HepG2 (cell line): ENCODE measurements around the gene ZNF605. TPM values are rescaled to one million over a fixed set of nuclear protein-coding genes. Genes with fewer than 3 reads are reported as not detected.

Source experiments
- FLYWCH1 ChIP-seq: sonication (generic); formaldehyde crosslinking; IDR thresholded peaks from 2 replicates; pipeline ENCODE4 v1.8.1; 2023; ENCODE audit warnings: mild to moderate bottlenecking, missing genetic modification reagents
- HIVEP1 ChIP-seq: sonication (generic); formaldehyde crosslinking; IDR thresholded peaks from 2 replicates; pipeline ENCODE4 v1.4.0; 2020; ENCODE audit warnings: mild to moderate bottlenecking, missing genetic modification reagents
- MAFG ChIP-seq: sonication (generic); formaldehyde crosslinking; IDR thresholded peaks from 2 replicates; pipeline ENCODE4 v1.5.1; 2020; ENCODE audit warnings: mild to moderate bottlenecking, missing genetic modification reagents
- polyA plus RNA-seq, 8 experiments: library from polyadenylated mRNA; depleted of rRNA in 3 of 8; stranded (reverse) in 7 of 8; unstranded in 1 of 8; fragments of >200 nt; fragmentation: Illumina TruSeq in 4 of 8; extraction: Trizol in 4 of 8; gene quantifications; 2 replicates each; pipeline versions ENCODE4 v1.2.1 to v1.2.3, GENCODE V29; 2011 to 2016; ENCODE audit warnings: low read depth in 4 of 8, missing spikeins in 1 of 8, mixed read lengths in 1 of 8; ENCODE audit not compliant: insufficient read depth in 1 of 8
- total RNA-seq, 5 experiments: library from RNA; depleted of rRNA; stranded (reverse); fragments of >200 nt; fragmentation: Illumina TruSeq; extraction: Trizol; gene quantifications; 2 replicates each; pipeline ENCODE4 v1.2.3, GENCODE V29; 2016; ENCODE audit warnings: low read depth in 1 of 5
- TF ChIP-seq, protein P1 (sequence below): sonication (generic); formaldehyde crosslinking; IDR thresholded peaks from 2 replicates; pipeline ENCODE4 v1.5.1; 2020; ENCODE audit warnings: missing genetic modification reagents, mild to moderate bottlenecking, borderline replicate concordance
- TF ChIP-seq, protein P2 (sequence below): sonication (generic); formaldehyde crosslinking; IDR thresholded peaks from 2 replicates; pipeline ENCODE4 v1.4.0; 2020; ENCODE audit warnings: missing genetic modification reagents, borderline replicate concordance
- TF ChIP-seq, protein P3 (sequence below): sonication (generic); formaldehyde crosslinking; IDR thresholded peaks from 2 replicates; pipeline ENCODE4 v1.9.0; 2022; ENCODE audit warnings: missing genetic modification reagents, mild to moderate bottlenecking, borderline replicate concordance
- TF ChIP-seq, protein P4 (sequence below): sonication (generic); formaldehyde crosslinking; IDR thresholded peaks from 2 replicates; pipeline ENCODE4 v1.8.1; 2023; ENCODE audit warnings: mild to moderate bottlenecking, inconsistent platforms, moderate library complexity, missing genetic modification reagents, borderline replicate concordance

The ZNF605 gene
- total and polyA plus RNA-seq, 2 of the 13 experiments (the other 11 are each of a cell fraction or from before 2014, with no cell fraction given): 6.7 to 6.8 TPM

DNA sequence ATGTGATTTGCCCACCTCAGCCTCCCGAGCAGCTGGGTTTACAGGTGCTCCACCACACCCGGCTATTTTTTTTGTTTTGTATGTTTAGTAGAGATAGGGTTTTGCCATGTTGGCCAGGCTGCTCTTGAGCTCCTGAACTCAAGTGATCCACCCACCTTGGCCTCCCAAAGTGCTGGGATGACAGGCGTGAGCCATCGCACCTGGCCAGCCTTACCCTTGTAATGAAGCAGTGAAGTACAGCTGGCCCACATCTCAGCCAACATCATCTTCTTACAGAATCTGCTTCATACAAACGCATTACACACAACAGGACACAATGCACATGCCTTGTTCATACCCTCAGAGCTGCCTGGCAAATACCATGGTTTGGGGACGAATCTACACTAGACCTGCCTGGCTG, 37.4 kb downstream of the ZNF605 start (continued):
- TF ChIP-seq, protein P1, sequence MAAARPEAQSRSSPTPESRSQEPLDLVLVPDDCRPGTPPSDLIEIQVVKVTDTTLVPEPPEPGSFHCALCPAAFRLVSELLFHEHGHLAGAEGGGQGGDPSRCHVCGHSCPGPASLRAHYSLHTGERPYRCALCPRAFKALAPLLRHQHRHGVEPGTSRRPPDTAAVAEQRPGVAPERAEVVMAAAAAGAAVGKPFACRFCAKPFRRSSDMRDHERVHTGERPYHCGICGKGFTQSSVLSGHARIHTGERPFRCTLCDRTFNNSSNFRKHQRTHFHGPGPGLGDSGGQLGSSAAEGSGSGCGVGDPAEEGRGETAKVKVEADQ (CRISPR knock-in tag): no peak
- TF ChIP-seq, protein P2, sequence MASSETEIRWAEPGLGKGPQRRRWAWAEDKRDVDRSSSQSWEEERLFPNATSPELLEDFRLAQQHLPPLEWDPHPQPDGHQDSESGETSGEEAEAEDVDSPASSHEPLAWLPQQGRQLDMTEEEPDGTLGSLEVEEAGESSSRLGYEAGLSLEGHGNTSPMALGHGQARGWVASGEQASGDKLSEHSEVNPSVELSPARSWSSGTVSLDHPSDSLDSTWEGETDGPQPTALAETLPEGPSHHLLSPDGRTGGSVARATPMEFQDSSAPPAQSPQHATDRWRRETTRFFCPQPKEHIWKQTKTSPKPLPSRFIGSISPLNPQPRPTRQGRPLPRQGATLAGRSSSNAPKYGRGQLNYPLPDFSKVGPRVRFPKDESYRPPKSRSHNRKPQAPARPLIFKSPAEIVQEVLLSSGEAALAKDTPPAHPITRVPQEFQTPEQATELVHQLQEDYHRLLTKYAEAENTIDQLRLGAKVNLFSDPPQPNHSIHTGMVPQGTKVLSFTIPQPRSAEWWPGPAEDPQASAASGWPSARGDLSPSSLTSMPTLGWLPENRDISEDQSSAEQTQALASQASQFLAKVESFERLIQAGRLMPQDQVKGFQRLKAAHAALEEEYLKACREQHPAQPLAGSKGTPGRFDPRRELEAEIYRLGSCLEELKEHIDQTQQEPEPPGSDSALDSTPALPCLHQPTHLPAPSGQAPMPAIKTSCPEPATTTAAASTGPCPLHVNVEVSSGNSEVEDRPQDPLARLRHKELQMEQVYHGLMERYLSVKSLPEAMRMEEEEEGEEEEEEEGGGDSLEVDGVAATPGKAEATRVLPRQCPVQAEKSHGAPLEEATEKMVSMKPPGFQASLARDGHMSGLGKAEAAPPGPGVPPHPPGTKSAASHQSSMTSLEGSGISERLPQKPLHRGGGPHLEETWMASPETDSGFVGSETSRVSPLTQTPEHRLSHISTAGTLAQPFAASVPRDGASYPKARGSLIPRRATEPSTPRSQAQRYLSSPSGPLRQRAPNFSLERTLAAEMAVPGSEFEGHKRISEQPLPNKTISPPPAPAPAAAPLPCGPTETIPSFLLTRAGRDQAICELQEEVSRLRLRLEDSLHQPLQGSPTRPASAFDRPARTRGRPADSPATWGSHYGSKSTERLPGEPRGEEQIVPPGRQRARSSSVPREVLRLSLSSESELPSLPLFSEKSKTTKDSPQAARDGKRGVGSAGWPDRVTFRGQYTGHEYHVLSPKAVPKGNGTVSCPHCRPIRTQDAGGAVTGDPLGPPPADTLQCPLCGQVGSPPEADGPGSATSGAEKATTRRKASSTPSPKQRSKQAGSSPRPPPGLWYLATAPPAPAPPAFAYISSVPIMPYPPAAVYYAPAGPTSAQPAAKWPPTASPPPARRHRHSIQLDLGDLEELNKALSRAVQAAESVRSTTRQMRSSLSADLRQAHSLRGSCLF (CRISPR knock-in tag): no peak
- TF ChIP-seq HIVEP1 (CRISPR knock-in tag) (no peak), MAFG (CRISPR knock-in tag) (no peak), FLYWCH1 (CRISPR knock-in tag) (no peak)
- TF ChIP-seq, protein P3, sequence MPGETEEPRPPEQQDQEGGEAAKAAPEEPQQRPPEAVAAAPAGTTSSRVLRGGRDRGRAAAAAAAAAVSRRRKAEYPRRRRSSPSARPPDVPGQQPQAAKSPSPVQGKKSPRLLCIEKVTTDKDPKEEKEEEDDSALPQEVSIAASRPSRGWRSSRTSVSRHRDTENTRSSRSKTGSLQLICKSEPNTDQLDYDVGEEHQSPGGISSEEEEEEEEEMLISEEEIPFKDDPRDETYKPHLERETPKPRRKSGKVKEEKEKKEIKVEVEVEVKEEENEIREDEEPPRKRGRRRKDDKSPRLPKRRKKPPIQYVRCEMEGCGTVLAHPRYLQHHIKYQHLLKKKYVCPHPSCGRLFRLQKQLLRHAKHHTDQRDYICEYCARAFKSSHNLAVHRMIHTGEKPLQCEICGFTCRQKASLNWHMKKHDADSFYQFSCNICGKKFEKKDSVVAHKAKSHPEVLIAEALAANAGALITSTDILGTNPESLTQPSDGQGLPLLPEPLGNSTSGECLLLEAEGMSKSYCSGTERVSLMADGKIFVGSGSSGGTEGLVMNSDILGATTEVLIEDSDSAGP (CRISPR knock-in tag): no peak
- TF ChIP-seq, protein P4, sequence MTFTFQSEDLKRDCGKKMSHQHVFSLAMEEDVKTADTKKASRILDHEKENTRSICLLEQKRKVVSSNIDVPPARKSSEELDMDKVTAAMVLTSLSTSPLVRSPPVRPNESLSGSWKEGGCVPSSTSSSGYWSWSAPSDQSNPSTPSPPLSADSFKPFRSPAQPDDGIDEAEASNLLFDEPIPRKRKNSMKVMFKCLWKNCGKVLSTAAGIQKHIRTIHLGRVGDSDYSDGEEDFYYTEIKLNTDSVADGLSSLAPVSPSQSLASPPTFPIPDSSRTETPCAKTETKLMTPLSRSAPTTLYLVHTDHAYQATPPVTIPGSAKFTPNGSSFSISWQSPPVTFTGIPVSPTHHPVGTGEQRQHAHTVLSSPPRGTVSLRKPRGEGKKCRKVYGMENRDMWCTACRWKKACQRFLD (CRISPR knock-in tag): no peak
